Measurements from ENCODE around the gene RPL7L1.

The RPL7L1 gene

DNA sequence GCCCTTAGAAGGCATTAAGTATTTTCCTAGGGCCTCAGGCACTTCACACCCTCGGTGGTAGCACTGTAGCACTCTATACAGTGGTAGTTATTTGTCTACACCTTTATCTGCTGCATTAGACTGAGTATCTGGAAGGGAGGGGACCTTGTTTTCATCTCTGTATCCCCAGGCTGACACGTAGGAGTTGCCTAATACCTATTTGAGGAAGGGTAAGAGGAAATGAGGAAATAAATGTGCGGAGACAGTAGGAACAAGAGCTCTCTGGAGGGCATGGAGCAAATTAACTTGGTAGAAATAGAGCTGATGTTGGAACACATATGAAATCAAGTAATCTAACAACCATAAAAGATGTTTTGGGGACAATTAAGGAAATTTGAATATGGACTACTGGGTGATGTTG, 53.8 kb downstream of the RPL7L1 start:
- DNase-seq (ENCODE audit: low spot score): no peak

DNA sequence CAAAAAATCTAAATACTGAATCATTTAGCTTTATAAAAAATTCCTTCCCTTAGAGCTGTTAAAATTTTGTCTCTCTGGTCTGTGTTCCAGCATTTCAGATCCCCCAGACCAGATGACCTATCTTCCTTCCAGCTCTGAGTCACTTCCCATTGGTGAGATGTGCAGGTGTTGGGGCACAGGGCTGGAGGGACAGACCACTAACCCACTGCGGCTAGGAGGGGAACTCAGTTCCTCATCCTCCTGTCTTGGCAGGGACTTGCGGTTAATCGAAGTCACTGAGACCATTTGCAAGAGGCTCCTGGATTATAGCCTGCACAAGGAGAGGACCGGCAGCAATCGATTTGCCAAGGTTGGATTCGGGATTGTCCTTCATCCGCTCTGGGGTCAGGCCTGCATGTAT, 55.9 kb downstream of the RPL7L1 start:
- DNase-seq (ENCODE audit: low spot score): no peak

DNA sequence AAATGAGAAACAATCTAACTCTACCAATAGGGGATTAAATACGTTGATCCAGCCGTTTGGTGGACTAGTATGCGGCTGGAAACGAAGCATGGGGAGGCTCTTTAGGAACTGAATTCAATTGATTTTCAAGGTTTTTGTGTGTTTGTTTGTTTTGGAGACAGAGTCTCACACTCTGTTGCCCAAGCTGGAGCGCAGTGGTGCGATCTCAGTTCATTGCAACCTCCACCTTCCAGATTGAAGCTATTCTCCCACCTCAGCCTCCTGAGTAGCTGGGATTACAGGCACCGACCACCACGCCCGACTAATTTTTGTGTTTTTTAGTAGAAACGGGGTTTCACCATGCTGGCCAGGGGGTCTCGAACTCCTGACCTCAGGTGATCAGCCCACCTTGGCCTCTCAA, 57.0 kb downstream of the RPL7L1 start:
- no peak for DNase-seq (ENCODE audit: low spot score)

DNA sequence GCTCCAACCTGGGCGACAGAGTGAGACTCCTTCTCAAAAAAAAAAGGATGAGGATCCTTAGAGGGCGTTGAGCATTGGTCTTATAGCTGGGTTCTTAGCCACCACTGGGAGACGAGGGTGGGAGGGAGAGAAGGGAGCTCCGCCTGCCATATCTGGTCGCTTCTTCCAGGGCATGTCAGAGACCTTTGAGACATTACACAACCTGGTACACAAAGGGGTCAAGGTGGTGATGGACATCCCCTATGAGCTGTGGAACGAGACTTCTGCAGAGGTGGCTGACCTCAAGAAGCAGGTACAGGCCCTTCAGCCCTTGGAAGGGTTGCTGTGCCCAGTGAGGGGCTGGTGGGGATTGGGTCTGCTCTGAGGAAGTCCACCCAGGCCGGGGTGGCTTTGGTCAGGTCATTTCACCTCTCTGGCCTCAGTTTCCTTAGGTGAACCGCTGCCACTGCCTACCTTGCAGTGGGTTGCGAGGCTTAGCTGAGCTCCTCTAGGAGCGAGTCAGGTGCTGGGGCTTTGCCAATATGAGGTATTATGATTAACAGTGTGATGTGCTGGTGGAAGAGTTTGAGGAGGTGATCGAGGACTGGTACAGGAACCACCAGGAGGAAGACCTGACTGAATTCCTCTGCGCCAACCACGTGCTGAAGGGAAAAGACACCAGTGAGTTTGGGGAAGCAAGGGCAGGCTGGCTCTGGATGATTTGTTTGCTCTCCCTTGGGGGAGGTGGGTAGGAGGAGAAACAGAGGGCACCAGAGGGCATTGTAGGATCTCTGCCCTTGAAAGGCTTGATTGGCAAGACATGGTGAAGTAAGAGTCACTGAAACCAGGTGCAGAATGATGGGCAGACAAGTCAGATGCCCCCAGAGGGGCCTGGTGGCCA, 58.4 kb downstream of the RPL7L1 start:
- DNase-seq (ENCODE audit: low spot score): no peak

DNA sequence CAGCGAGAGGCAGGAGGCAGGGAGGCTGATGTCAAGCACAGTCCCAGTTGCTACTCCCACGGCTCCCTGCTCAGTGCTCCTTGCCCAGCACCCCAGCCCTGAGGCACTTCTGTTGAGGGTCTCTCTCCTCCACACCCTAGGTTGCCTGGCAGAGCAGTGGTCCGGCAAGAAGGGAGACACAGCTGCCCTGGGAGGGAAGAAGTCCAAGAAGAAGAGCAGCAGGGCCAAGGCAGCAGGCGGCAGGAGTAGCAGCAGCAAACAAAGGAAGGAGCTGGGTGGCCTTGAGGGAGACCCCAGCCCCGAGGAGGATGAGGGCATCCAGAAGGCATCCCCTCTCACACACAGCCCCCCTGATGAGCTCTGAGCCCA, 59.0 kb downstream of the RPL7L1 start:
- no peak for DNase-seq (ENCODE audit: low spot score)

DNA sequence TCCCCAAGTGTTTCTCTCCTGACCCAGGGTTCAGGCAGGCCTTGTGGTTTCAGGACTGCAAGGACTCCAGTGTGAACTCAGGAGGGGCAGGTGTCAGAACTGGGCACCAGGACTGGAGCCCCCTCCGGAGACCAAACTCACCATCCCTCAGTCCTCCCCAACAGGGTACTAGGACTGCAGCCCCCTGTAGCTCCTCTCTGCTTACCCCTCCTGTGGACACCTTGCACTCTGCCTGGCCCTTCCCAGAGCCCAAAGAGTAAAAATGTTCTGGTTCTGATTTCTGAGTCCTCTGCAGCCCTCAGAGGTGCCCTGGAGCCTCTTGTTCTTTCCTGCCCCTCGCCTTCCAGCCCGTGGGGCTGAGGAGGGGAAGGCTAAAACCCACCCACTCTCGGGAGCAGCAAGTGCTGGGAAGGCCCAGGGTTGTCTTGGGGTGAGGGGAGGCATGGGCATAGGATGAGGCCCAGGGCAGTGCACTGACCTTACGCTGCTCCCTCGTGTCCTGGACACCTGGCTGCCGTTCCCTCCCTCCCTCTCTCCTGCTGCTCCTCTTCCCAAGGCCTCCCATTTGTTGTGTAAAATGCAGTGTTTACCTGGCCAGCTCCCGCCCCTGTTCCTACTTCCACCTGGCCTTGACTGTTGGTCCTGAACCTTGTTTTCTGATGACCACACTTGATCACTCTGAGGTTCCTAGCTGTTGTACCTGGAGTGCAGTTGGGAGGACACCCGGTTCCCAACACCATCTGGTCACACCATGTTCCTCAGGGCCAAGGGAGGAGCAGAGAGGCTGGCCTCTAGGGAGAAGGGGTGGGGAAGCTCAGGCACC, 59.8 kb downstream of the RPL7L1 start:
- DNase-seq (ENCODE audit: low spot score): no peak

Data from HuH-7 (cell line).